HPDE6-E6E7 (cell line): Measurements from ENCODE around the gene GYS2.
A peak's percentile ranks its signal among the peaks of the same experiment; 100 is the strongest.

Experiments
- DNase-seq: peaks from one replicate; pipeline ENCODE4 v3.0.0; 2011; ENCODE audit warnings: missing footprints; ENCODE audit errors: extremely low spot score

GYS2 gene

GRCh38 chr12:21553329-21553675 is 51.3 kb downstream of the GYS2 start:
- no peak for DNase-seq

- DNase-seq: no peak
These were observed 51.9 kb downstream of the GYS2 start for GRCh38 chr12:21552635-21553328.

GRCh38 chr12:21551841-21552465 is 52.7 kb downstream of the GYS2 start:
- DNase-seq: no peak

GRCh38 chr12:21547437-21547836 is 57.2 kb downstream of the GYS2 start:
- no peak for DNase-seq

GRCh38 chr12:21546716-21547115 is 57.9 kb downstream of the GYS2 start:
- no peak for DNase-seq

- DNase-seq: no peak
These were observed 59.1 kb downstream of the GYS2 start for GRCh38 chr12:21545557-21545956.

- DNase-seq: no peak
These were observed 61.5 kb downstream of the GYS2 start for GRCh38 chr12:21543151-21543550.

- no peak for DNase-seq
These were observed 62.2 kb downstream of the GYS2 start for GRCh38 chr12:21542403-21542802.

GRCh38 chr12:21541773-21542172 is 62.9 kb downstream of the GYS2 start:
- DNase-seq: no peak

- DNase-seq: no peak
These were observed 64.8 kb downstream of the GYS2 start for GRCh38 chr12:21539797-21540196.

- DNase-seq: no peak
These were observed 66.5 kb downstream of the GYS2 start for GRCh38 chr12:21538061-21538653.

GRCh38 chr12:21529456-21529855 is 75.2 kb downstream of the GYS2 start:
- no peak for DNase-seq

GRCh38 chr12:21528953-21529352 is 75.7 kb downstream of the GYS2 start:
- no peak for DNase-seq

- DNase-seq: peak; percentile 34
These were observed 77.0 kb downstream of the GYS2 start for GRCh38 chr12:21527451-21528180.

- DNase-seq: no peak
These were observed 77.8 kb downstream of the GYS2 start for GRCh38 chr12:21526721-21527345.

- no peak for DNase-seq
These were observed 78.6 kb downstream of the GYS2 start, which contains the start of gene SPX for GRCh38 chr12:21526053-21526452. TSS of gene SPX (plus strand) at chr12:21526296. CDS start at chr12:21526473, 177 bp downstream.

GRCh38 chr12:21523148-21523547 is 81.5 kb downstream of the GYS2 start:
- no peak for DNase-seq

GRCh38 chr12:21521541-21521940 is 83.1 kb downstream of the GYS2 start:
- no peak for DNase-seq

- DNase-seq: no peak
These were observed 86.2 kb downstream of the GYS2 start for GRCh38 chr12:21518451-21518850.

GRCh38 chr12:21516281-21516680 is 88.4 kb downstream of the GYS2 start:
- DNase-seq: no peak

GRCh38 chr12:21509768-21510167 is 94.9 kb downstream of the GYS2 start:
- no peak for DNase-seq

GRCh38 chr12:21507849-21508248 is 96.8 kb downstream of the GYS2 start:
- DNase-seq: no peak
